Mesodermal cell (in vitro differentiated cells): ENCODE measurements around the gene SMIM38.
A peak's percentile ranks its signal among the peaks of the same experiment; 100 is the strongest.

Source experiments
- H3K27ac ChIP-seq: 2 replicates; pipeline ENCODE4 v1.7.0; 2013; ENCODE audit warnings: mild to moderate bottlenecking, low read depth, low read length, moderate library complexity; ENCODE audit not compliant: severe bottlenecking
- H3K36me3 ChIP-seq: 2 replicates; pipeline ENCODE4 v1.7.1; 2013; ENCODE audit warnings: mild to moderate bottlenecking, low read length, moderate library complexity; ENCODE audit not compliant: control insufficient read depth, insufficient read depth
- H3K4me1 ChIP-seq: one replicate; pipeline ENCODE4 v1.7.1; 2013; ENCODE audit warnings: mild to moderate bottlenecking, low read length; ENCODE audit not compliant: insufficient read depth, control insufficient read depth, poor library complexity, severe bottlenecking
- H3K4me3 ChIP-seq: 2 replicates; pipeline ENCODE4 v1.7.0; 2013; ENCODE audit warnings: low read length, control low read depth, mild to moderate bottlenecking; ENCODE audit not compliant: insufficient read depth, poor library complexity, severe bottlenecking; ENCODE audit errors: extremely low read depth
- H3K9me3 ChIP-seq: 2 replicates; pipeline ENCODE4 v1.7.1; 2013; ENCODE audit warnings: mild to moderate bottlenecking, low read length, moderate library complexity; ENCODE audit not compliant: control insufficient read depth
- WGBS, 2 experiments: methylation state at CpG; one replicate each; pipeline ENCODE4 v1.1.5; 2013; ENCODE audit warnings: missing lambda C conversion rate in 2 of 2; ENCODE audit not compliant: insufficient coverage in 2 of 2; 5-methylcytosine and 5-hydroxymethylcytosine counted together

The SMIM38 gene

DNA sequence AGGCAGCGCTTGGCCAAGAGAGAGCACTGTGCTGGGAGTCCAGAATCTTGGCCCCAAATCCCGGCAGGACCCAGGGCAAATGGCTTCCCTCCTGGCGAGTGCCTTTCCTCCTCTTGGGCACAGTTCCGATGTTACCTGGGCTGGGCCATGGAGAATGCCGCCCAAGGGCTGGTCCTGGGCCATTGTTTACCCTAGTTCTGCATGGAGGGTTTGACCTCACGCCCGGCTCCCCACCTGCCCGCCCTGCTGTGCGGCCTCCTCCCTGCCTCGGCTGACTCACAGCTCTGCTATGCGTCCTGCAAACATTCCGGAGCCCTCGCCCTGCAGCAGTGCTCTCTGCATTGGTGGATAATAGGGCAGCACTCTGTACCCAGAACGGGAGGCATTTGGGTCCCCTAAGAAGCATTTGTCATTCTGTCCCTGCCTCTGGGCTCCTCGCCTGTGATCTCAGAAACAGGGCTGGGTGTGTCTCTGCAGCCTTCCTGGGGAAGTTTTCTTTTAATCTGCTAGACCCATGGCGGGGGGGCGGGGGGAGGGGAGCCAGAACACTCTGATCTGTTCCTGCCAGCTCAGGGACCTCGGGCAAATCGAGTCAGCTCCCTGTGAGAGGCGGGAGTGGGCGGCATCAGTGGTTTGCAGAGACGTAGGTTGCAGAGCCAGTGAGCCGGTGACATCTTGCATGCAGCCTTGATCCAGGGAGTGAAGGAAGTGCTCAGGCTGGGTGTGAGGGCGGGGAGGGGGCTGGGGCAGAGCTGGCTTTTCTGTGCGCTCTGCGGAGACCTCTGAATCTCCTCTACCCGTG is 32.9 kb upstream of the SMIM38 start:
- peaks cover 28% of the 10 kb centered on the region for H3K4me1 ChIP-seq
- peak overlapping the region; percentile 94 for H3K27ac ChIP-seq
- peaks cover 10% of the 10 kb centered on the region for H3K9me3 ChIP-seq
- H3K4me3 ChIP-seq, result peak overlapping the region; percentile 9
- WGBS, 2 experiments, result 3 to 6% methylated on average over 26 to 27 of the region's 27 CpGs
- H3K36me3 ChIP-seq, result no peaks in the 10 kb centered on the region

DNA sequence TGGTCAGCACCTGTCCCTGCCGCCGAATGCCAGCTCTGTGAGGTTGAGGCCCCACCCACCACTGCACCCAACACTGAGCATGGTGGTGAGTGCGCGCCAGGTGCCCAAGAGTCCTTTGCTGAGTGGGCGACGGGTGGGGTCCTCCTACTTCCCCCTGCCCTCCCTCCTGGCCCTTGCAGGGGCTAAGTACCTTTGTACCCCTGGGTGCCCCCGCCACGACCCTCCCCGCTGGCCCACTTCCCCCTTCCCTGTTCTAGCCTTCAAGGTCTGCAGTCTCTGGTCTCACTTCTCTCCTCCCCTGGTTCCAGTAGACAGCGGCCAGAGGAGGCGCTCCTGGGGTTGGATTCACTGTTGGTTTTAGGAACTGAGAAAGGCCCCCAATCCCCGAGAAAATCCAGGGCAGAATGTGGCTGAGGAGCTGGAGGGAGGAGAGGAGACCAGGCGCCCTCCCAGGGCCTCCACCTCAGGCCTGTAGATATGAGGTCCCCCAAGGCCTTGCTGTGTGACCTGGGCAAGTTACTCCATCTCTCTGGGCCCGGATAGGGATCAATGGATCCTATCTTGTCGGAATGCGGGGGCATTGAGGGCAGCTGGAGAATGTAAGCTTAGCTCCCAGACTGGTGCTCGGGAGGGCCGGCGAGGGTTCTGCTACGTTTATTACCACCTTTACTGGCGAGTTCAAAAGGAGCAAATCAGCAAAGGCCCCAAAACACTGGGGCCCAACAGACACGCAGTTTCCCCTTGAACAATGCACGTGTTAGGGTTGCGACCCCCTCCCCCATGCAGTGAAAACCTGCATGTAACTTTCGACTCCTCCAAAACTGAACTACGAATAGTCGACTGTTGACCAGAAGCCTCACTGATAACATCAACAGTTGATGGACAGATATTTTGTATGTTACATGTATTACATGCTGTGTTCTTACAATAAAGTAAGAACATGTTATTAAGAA is 31.9 kb upstream of the SMIM38 start:
- Histone ChIP-seq H3K4me3 (no peak overlapping the region), H3K9me3 (peaks cover 10% of the 10 kb centered on the region), H3K4me1 (peaks cover 28% of the 10 kb centered on the region), H3K36me3 (no peaks in the 10 kb centered on the region), H3K27ac (peak overlapping the region; percentile 94)
- WGBS, 2 experiments, result 69 to 71% methylated on average over 19 to 20 of the region's 27 CpGs

DNA sequence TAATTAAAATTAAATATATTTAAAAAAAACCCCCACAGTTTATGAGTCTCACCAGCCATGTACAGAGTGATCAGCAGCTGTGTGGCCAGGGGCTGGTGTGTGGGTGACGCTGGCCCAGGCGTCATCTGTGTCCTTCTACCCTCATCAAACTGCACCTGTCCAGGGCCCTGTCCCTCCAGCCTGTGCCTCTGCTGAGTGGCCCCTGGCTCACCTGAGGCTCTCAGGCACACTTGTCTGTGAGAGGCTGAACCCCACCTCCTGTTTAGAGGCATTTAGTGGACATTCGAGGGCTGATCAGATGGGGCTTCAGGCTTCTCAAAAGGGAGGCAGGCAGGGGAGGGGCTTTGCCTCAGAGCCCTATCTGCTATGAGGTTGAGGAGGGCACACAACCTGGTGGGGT is 29.9 kb upstream of the SMIM38 start:
- no peak overlapping the region for H3K27ac ChIP-seq
- peaks cover 4% of the 10 kb centered on the region for H3K9me3 ChIP-seq
- H3K36me3 ChIP-seq, result no peaks in the 10 kb centered on the region
- H3K4me1 ChIP-seq, result peaks cover 31% of the 10 kb centered on the region
- no peak overlapping the region for H3K4me3 ChIP-seq
- whole genome bisulfite sequencing, 2 experiments, result 90% methylated on average over 1 to 3 of the region's 3 CpGs

DNA sequence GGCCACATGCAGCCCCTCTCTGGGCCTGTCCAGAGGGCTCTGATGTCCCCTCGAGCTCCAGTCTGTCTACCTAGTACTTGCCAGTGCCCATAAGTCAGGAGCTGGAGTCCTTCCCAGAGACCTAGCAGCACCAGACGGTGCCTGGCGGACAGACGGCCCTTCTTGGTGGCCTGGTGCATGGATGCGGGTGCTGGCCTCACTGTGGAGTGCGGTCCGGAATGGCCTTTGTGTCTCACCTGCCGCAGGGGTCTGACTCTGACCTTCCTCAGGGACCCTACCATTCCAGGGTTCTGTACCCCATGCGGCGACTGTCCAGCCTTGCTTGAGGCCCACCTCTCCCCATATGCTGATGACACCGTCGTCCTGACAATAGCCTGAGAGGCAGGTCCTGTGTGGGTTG is 29.4 kb upstream of the SMIM38 start:
- WGBS, 2 experiments, result 92 to 99% methylated on average over 10 to 12 of the region's 12 CpGs
- Histone ChIP-seq H3K27ac (no peak overlapping the region), H3K4me1 (peaks cover 35% of the 10 kb centered on the region), H3K9me3 (peaks cover 4% of the 10 kb centered on the region), H3K4me3 (no peak overlapping the region), H3K36me3 (no peaks in the 10 kb centered on the region)

DNA sequence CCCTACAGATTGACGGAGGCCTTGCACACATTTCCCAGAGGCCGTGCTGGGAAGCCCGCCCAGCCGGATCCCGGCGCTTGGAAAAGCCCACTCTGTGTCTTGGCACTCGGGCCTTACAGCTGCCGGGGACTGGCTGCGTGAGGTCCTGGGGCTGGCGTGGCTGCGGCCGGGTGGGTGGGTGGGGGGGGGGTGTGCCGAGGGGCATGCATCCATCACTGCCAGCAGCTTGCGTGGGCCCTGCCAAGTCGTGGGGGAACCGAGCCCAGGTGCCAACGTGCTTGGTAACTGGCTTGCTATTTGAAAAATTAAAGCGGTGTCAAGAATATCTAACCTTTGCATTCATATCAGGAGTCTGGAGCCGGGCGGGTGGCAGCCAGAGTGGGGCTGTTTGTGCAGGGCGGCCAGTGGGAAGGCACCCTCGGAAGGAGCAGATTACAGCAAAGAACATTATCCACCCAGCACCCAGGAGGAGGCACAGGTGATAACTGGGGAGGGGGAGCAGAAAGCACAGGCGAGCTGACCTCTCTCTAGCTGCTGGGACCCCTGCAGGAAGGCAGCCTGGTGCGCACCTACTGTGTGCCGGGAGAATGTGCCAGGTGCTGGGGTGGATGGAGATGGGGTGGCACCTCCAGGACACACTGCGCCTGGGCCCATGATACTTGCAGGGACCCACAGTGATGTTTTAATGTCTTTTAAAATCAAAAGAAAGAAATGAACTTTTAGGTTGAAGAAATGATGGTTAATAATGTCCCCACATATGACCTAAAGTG is 28.5 kb upstream of the SMIM38 start:
- 86 to 94% methylated on average over 5 to 15 of the region's 26 CpGs for WGBS, 2 experiments
- Histone ChIP-seq H3K27ac (no peak overlapping the region), H3K4me1 (peaks cover 27% of the 10 kb centered on the region), H3K9me3 (peaks cover 4% of the 10 kb centered on the region), H3K36me3 (no peaks in the 10 kb centered on the region), H3K4me3 (no peak overlapping the region)

DNA sequence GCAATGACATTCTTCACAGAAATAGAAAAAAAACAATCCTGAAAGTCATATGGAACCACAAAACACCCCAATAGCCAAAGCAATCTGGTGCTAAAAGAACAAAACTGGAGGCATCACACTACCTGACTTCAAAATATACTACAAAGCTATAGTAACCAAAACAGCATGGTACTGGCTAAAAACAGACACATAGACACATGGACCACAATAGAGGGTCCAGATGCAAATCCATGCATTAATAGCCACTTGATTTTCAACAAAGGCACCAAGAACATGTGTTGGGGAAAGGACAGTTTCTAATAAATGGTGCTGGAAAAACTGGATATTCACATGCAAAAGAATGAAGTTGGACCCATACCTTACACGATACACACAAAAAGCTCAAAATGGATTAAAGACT is 27.9 kb upstream of the SMIM38 start:
- H3K27ac ChIP-seq, result no peak overlapping the region
- peaks cover 22% of the 10 kb centered on the region for H3K4me1 ChIP-seq
- no peaks in the 10 kb centered on the region for H3K36me3 ChIP-seq
- H3K9me3 ChIP-seq, result peaks cover 10% of the 10 kb centered on the region
- no peak overlapping the region for H3K4me3 ChIP-seq
- no CpG with 5 or more reads among the region's 1 CpG for WGBS, 2 experiments

DNA sequence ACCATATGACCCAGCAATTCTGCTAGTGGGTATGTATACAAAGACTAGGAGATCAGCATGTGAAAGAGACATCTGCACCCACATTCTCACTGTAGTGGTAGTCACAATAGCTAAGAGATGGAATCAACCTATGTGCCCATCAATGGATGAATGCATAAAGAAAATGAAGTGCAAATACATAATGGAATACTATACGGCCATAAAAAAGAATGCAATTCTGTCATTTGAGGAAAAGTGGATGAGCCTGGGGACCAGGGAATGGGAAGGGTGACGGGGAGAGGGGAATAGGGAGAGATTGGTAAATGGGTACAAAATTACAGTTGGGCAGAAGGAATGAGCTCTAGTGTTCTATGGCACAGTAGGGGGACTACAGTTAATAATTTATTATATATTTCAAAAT is 26.7 kb upstream of the SMIM38 start:
- 83 to 100% methylated on average over 1 to 2 of the region's 2 CpGs for WGBS, 2 experiments
- Histone ChIP-seq H3K9me3 (peaks cover 19% of the 10 kb centered on the region), H3K27ac (no peak overlapping the region), H3K4me3 (no peak overlapping the region), H3K36me3 (no peaks in the 10 kb centered on the region), H3K4me1 (peaks cover 11% of the 10 kb centered on the region)

DNA sequence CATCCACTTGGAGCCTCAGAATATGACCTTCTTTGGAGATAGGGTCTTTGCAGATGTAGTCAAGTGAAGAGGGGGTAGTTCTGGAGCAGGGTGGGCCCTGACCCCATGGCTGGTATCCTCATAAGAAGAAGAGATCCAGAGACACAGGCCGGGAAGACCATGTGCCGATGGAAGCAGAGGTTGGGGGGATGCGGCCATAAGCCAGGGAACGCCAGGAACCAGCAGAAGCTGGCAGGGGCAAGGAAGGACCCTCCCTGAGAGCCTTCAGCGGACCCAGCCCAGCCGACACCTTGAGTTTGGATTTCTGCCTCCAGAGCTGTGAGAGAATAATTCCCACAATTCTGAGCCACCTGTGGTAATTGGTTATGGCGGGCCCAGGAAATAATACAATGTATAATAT is 26.1 kb upstream of the SMIM38 start:
- 97 to 100% methylated on average over 6 of the region's 7 CpGs for WGBS, 2 experiments
- Histone ChIP-seq H3K4me3 (no peak overlapping the region), H3K9me3 (peaks cover 19% of the 10 kb centered on the region), H3K4me1 (peaks cover 7% of the 10 kb centered on the region), H3K36me3 (no peaks in the 10 kb centered on the region), H3K27ac (no peak overlapping the region)

DNA sequence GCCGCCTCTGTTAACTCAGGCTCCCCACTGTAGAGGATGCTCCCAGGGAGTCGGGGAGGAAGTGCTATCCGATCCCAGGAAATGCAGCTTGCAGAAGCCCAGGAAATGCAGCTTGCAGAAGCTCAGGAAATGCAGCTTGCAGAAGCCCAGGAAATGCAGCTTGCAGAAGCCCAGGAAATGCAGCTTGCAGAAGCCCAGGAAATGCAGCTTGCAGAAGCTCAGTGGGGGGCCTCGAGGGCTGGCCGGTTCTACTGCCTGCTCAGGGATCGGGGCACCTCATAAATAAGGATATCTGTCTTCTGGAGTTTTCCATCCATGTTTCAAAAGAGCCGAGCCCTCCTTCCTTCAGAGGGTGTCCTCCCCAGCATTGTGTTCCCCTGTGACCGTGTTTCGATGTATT is 25.1 kb upstream of the SMIM38 start:
- 70 to 76% methylated on average over 8 to 9 of the region's 9 CpGs for WGBS, 2 experiments
- no peak overlapping the region for H3K4me3 ChIP-seq
- H3K27ac ChIP-seq, result no peak overlapping the region
- H3K36me3 ChIP-seq, result no peaks in the 10 kb centered on the region
- peaks cover 7% of the 10 kb centered on the region for H3K4me1 ChIP-seq
- H3K9me3 ChIP-seq, result peaks cover 19% of the 10 kb centered on the region

DNA sequence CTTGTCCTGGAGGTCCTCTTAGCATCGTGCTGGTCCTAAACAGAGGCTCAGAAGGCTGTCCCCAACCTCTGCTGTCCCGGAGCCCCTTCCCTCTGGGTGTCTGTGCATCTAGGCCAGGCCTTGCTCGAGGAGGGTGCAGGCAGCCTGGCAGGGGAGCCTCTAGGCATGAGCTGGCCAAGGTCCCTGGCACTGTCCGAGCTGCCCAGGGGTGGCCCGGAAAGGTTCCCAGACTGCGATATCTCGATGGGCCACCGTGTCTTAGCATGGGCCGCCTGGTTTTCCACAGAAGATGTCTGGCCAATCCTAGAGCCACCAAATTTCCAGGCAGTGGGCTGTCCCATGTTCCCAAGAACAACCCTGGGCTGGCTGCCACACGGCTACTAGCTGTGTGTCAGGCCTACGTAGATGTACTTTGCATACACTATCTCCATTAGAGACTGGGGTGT is 24.6 kb upstream of the SMIM38 start:
- Histone ChIP-seq H3K9me3 (peaks cover 19% of the 10 kb centered on the region), H3K4me3 (no peak overlapping the region), H3K36me3 (no peaks in the 10 kb centered on the region), H3K4me1 (peaks cover 7% of the 10 kb centered on the region), H3K27ac (no peak overlapping the region)
- 87 to 88% methylated on average over 9 to 10 of the region's 11 CpGs for WGBS, 2 experiments
